Right forelimb (tissue), 1 donor: ENCODE data around the gene CDC42EP1.
"Not testable (repeated sequence)": the region's sequence is repeated elsewhere in the genome, so short reads cannot be mapped to it uniquely, and the experiment has no call there.

Experiments used
- DNase-seq: peaks from one replicate; pipeline ENCODE4 v3.0.0-alpha.2; 2018

CDC42EP1 gene

GRCh38 chr22:37588546-37589215 lies 28.4 kb downstream of the CDC42EP1 start:
- DNase-seq: no peak

- DNase-seq: no peak
Measured at GRCh38 chr22:37589636-37590035, 29.4 kb downstream of the CDC42EP1 start.

DNA sequence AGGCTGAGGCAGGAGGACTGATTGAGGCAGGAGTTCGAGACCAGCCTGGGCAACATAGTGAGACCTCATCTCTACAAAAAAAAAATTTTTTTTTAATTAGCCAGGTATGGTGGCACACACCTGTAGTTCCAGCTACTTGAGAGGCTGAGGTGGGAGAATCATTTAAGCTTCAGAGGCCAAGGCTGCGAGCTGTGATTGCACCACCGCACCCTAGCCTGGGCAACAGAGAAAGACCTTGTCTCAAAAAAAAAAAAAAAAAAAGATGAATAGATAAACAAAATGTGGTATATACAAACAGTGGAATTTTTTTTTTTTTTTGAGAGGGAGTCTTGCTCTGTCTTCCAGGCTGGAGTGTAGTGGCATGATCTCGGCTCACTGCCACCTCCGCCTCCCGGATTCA lies 30.8 kb downstream of the CDC42EP1 start:
- not testable (repeated sequence) for DNase-seq

- DNase-seq: no peak
Measured at GRCh38 chr22:37591823-37592404, 31.6 kb downstream of the CDC42EP1 start.

DNA sequence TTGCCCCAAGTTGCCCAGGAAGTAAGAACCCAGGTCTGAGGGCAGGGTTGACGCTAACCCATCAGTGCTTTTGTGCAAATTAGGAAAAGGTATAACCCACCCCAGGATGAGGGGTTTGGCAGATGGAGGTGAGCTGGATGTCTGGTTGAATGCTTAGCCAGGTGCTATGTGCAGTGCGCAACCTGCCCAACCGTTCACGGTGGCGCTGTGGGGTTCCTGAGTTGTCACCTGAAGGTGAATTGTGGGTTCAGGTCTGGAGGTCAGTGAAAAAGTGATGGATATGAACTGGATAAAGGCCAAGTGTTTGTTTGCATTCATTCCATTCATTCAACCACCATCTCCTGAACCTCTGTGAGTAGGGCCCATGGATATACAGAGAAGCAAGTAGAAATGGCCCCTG lies 34.0 kb downstream of the CDC42EP1 start:
- DNase-seq: no peak

GRCh38 chr22:37599153-37599552 lies 38.9 kb downstream of the CDC42EP1 start:
- DNase-seq: no peak

DNA sequence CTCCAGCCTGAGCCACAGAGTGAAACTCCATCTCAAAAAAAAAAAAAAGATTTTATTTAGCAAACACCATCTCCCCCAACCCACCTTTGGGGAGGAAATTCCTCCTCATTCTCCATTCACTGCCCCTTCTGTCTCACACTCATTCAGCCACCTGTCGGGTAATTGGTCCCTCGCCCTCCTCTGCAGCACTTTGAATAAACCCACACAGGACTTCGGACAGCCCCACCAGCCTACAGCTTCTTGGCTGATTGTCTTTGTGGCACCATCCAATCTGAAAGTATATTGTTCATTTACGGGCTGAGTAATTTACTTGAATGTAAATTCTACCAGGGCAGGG lies 40.9 kb downstream of the CDC42EP1 start:
- no peak for DNase-seq

DNA sequence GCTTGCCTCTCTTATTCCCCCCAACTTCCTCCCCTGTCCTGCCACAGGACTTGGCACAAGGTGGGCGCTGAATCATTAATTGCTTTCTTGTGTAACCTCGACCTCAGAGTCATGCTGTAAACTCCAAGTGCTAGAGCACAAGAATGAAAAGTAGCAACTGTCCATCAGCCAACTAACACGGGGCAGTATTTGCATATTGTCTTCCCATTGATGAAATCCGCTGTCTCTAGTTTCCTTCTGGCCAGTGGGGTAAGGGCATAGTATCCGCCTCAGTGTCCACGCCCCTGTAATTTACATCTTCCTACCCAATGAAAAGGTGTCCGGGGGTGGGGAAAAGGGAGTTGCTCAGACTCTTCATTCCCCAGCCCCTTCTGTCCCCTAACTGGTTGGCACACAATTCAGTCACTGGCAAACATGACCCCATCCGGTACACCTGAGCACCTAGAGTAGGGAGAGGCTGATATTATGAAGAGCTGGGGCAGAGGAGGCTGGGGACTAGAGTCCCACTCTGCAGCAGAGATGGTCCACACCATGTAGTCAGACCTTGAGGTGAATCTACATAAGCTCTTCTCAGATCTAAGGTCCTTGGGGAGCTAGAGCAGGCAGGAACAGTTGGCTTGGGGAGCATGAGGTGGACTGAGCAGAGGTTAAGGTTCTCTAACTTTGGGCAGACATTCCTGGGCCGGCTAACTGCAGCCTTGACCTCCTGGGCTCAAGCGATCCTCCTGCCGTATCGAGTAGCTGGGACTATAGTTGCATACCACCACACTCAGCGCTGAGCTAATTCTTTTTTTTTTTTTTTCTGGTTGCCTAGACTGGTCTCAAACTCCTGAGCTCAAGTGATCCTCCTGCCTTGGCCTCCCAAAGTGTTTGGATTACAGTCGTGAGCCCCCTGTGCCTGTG lies 41.5 kb downstream of the CDC42EP1 start:
- DNase-seq: no peak

GRCh38 chr22:37602546-37603277 lies 42.4 kb downstream of the CDC42EP1 start:
- not testable (repeated sequence) for DNase-seq

GRCh38 chr22:37604074-37604473 lies 43.8 kb downstream of the CDC42EP1 start:
- DNase-seq: no peak

- no peak for DNase-seq
Measured at GRCh38 chr22:37604875-37605274, 44.6 kb downstream of the CDC42EP1 start.

DNA sequence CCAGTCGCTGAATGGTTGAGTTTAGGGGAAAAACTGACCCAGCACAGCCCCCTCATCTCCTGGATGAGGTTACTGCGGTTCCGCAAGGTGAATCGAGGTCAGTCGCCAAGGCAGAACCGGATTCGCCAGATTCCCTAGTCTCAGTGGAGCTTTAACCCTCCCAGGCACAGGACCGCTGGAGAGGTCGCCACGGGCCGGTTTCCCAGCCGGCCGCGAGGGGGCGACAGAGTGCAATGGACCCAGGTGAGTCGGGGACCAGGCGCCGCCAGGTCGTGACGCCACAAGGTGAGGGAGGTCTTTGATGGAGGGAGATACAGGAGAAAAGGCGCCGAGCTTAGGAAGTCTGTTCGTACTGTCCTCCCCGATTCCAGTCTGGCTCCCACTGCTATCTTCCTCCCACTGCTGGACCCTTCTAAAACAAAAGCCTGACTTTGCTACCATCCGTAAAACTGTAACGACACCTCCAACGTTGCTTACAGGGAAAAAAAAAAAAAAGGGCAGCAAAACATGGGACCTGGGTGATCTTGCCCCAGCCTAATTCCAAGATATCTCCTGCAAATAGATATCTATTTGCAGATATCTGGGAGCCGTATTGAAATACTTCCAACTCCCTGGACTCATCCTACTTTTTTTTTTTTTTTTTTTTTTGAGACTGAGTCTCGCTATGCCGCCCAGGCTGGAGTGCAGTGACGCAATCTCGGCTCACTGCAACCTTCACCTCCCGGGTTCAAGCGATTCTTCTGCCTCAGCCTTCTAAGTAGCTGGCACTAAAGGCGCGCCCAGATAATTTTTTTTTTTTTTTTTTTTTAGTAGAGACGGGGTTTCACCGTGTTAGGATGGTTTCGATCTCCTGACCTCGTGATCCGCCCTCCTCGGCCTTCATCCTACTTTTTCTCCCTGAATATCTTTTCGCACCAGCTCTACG lies 47.0 kb downstream of the CDC42EP1 start:
- peak; percentile 88 for DNase-seq

- DNase-seq: no peak
Measured at GRCh38 chr22:37607935-37608476, 47.7 kb downstream of the CDC42EP1 start.

DNA sequence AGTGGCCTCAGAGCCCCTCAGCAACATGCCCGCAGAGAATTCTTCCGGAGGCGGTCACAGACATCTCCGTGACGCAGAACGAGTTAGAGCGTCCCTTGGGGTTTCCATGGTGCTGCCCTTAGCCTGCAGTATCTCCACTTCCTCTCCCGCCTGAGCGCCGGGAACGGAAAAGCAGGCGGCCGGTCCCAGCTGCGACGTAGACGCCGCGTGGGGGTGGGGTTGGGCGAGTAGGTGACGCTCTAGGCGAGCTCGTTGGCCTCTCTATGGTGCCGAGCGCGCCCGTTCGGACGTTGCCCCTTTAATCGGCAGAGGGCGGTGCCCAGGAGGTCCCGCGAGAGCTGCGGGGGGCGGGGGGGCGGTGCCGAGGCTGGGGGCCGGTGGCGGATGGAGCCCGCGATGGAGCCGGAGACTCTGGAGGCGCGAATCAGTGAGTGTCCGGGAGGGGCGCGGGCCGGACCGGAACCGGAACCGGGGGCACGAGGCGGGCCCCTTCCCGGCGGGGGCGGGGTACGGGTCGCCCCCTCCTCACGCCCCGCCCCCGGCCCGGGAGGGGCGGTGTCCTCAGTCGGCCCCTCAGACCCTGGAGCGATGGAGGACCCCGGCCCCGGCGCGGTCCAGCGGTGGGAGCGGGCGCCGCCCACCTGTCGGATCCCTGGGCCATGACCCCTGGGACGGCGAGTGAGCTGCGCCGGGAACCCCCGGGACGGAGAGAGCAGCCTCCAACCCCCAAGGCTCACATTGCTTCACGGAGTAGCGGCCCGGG lies 48.4 kb downstream of the CDC42EP1 start, which contains the start of gene GGA1:
TSS of gene GGA1 (plus strand) at position 358 of the 763 bp plus-strand sequence. CDS start at position 385, 27 bp downstream.
- peak; percentile 97 for DNase-seq

GRCh38 chr22:37609240-37610152 lies 49.2 kb downstream of the CDC42EP1 start:
- DNase-seq: no peak

- DNase-seq: not testable (repeated sequence)
Measured at GRCh38 chr22:37610153-37610475, 49.8 kb downstream of the CDC42EP1 start.

DNA sequence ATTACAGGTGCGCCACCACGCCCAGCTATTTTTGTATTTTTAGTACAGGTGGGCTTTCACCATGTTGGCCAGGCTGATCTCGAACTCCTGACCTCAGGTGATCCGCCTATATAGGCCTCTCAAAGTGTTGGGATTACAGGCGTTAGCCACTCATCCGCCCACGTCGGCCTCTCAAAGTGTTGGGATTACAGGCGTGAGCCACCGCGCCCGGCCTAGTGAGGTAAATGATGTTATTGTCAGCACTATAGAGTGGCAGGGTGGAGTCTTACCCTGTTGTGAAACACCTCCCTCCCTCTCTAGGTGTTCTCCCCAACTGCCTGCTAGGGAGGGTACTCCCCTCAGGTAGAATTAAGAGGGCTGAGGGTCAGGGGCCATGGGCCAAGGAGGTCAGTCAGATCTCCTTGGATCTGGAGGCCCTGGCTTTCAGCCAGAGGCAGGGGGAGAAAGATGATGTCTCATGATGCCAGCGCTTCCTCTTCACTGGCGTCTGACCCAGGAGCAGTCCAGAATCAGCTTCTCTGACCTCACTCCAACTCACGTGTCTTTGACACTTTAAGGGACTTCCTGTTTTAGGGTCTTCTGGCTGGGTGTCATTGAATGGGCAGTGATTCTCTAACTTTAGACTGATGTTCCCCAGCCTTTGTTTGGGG lies 50.3 kb downstream of the CDC42EP1 start:
- DNase-seq: no peak

- DNase-seq: no peak
Measured at GRCh38 chr22:37611207-37611606, 50.9 kb downstream of the CDC42EP1 start.
